ENCODE results near the gene HELZ2. TPM values are rescaled to one million over a fixed set of nuclear protein-coding genes. Genes with fewer than 3 reads are reported as not detected.

HELZ2 gene
- total RNA-seq, 1 donor from 2014 or later = 28.9 TPM

DNA sequence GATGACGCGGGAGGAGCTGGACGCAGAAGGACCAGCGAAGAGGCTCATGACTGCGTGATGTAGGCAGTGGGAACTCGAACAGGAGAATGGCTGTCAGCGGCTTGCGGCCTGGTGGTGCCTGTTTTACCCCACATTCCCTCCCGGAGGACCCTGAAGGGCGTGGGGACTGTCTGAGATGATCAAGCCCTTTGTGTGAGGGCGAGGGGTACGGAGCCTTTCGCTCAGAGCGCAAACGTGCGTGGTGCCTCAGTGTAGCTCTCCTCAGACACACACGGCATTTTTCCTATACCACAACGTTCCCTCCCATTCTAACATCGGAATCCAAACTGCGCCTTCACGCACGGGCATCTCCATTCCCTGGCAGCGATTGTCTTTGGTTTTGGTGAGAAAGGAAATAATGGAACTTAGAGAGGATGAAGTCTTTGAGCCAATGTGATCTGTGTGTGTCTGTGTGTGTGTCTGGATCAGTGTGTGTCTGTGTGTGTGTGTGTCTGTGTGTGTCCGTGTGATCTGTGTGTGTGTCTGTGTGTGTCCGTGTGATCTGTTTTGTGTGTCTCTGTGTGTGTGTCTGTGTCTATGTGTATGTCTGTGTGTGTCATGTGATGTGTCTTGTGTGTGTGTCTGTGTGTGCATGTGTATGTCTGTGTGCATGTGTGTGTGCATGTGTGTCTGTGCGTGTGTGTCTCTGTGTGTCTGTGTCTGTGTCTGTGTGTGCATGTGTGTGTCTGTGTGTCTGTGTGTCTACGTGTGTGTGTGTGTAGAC, 42.2 kb downstream of the HELZ2 start:
- intact Hi-C loops (cut with micrococcal nuclease) = no loop called here
- TF ChIP-seq, protein P1, sequence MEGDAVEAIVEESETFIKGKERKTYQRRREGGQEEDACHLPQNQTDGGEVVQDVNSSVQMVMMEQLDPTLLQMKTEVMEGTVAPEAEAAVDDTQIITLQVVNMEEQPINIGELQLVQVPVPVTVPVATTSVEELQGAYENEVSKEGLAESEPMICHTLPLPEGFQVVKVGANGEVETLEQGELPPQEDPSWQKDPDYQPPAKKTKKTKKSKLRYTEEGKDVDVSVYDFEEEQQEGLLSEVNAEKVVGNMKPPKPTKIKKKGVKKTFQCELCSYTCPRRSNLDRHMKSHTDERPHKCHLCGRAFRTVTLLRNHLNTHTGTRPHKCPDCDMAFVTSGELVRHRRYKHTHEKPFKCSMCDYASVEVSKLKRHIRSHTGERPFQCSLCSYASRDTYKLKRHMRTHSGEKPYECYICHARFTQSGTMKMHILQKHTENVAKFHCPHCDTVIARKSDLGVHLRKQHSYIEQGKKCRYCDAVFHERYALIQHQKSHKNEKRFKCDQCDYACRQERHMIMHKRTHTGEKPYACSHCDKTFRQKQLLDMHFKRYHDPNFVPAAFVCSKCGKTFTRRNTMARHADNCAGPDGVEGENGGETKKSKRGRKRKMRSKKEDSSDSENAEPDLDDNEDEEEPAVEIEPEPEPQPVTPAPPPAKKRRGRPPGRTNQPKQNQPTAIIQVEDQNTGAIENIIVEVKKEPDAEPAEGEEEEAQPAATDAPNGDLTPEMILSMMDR (IDR thresholded peaks at IDR 0.05) = no peak
- no peaks in the 10 kb centered on the region for H3K36me3 Mint-ChIP-seq (ENCODE audit: low read depth)
- ChIA-PET CTCF (no interaction called here), POLR2A (interaction anchor here (0.7 to 10.6 kb wide), 3 partner anchors 9 to 104 kb away, joined by 3 to 179 read pairs (median 5); partner anchors contain the start of gene PPDPF)
- no peak overlapping the region for H3K4me3 Mint-ChIP-seq
- H3K27ac Mint-ChIP-seq = no peak overlapping the region
- peaks cover 9% of the 10 kb centered on the region for H3K4me1 Mint-ChIP-seq
- H3K9me3 Mint-ChIP-seq = no peaks in the 10 kb centered on the region
- no peaks in the 10 kb centered on the region for H3K27me3 Mint-ChIP-seq
- DNase-seq (no peak), ATAC-seq (ENCODE audit: low read depth) (no peak)

DNA sequence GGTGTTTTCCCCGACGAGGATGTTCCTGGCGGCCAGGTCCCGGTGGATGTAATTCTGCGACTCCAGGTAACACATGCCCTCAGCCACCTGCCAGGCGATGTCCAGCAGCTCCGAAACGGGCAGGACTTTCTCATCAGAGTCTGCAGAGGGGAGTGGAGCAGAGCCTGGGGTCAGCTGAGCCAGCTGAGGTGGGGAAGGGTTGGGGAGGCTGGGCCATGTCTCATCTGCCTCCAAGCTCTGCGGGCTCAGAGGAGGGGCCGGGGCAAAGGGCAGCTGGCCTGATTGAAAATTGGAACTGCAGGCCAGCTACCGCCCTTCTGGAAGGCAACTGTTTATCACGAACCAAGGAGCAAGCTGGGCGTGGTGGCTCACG, 43.3 kb downstream of the HELZ2 start:
- DNase-seq = no peak

DNA sequence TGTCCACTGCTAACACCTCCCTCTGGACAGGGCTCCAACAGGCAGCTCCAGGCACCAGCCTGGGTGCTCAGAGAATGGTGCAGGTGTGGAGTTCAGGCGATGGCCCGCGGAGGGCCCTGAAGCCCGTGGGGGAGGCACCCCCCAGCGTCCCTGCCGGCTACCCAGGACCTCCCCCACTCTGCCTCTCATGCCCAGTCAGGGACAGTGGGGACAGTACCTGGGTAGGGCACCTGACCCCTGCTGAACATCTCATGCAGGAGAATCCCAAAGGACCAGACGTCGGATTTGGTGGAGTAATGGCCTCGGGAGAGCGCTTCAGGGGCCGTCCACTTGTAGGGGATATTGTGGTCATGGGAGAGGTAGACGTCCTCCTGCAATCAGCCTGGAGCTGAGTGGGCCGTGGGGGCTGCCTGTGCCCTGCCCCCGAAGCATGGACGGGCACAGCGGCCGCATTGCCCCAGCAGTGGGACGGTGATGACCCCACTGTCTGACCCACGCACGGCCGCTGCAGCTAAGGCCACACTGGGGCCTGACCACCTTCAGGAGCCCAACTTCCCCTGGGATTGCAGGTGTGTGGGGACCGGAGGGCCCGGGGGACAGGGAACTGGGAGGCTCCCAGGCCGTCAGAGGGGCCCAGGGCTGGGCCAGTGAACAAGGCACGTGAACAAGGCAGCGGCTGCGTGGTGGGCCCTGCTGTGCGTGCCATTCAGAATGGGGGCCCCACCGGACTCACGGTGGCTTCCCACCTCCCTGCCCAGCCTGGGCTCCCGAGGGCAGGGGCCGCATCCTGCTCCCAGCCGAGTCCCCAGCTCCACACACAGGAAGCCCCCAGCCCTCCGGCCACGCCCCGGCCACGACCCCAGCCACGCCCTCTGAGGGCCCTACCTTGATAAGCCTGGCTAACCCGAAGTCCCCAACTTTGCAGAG, 43.9 kb downstream of the HELZ2 start:
- TF ChIP-seq, protein P1 (IDR thresholded peaks at IDR 0.05) = no peak

More for the DNA sequence above, 43.3 kb downstream of the HELZ2 start:
- ChIA-PET CTCF (interaction anchor here (1.2 kb wide), 1 partner anchor 34 kb away, joined by 3 read pairs; no protein-coding TSS in a partner anchor), POLR2A (interaction anchor here (0.7 to 10.6 kb wide), 2 partner anchors 8 to 95 kb away, joined by 5 to 179 read pairs; partner anchors contain the start of gene PPDPF)
- Mint-ChIP-seq H3K4me1 (peaks cover 11% of the 10 kb centered on the region), H3K9me3 (no peaks in the 10 kb centered on the region), H3K36me3 (ENCODE audit: low read depth) (no peaks in the 10 kb centered on the region), H3K4me3 (no peak overlapping the region), H3K27me3 (no peaks in the 10 kb centered on the region), H3K27ac (no peak overlapping the region)
- no peak for ATAC-seq (ENCODE audit: low read depth)
- intact Hi-C loops (cut with micrococcal nuclease) = no loop called here
- TF ChIP-seq, protein P1 (IDR thresholded peaks at IDR 0.05) = no peak

DNA sequence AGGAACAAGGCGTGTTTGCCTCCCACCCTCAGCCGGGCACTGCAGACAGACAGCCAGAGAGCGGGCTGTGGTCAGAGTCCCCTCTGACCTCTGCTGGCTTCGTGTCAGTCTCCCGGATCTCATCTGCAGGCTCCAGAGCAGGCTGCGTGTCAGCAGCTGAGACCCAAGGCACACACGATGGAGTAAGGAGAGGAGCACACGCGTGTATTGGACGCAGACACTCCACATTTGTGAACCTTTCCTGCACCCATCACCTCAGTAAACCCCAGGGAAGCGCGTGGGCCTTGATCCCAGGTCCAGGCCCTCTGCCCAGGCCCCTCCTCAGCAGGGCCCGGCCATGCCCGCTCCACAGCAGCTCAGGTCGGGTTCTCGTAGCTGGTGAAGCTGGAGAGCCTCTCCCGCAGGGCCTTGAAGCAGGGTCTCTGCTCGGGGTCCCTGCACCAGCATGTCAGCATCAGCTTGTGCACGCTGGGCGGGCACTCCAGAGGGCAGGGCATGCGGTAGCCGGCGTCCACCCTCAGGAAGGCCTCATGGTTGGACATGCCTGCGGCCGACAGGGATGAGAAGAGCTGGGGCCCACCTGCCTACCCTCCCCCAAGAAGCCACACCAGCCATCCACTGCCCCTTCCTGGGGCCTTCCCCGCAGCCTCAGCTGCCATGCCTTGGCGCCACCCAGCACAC, 44.7 kb downstream of the HELZ2 start:
- ATAC-seq (ENCODE audit: low read depth) (no peak), DNase-seq (no peak)
- intact Hi-C loops (cut with micrococcal nuclease) = no loop called here
- H3K4me1 Mint-ChIP-seq = peaks cover 24% of the 10 kb centered on the region
- TF ChIP-seq, protein P1 (IDR thresholded peaks at IDR 0.05) = no peak
- no peak overlapping the region for H3K4me3 Mint-ChIP-seq
- ChIA-PET POLR2A (interaction anchor here (0.5 to 10.6 kb wide), 5 partner anchors 7 to 428 kb away, joined by 4 to 179 read pairs (median 9); partner anchors contain the start of genes PPDPF and PTK6), CTCF (no interaction called here)
- no peak overlapping the region for H3K27ac Mint-ChIP-seq
- H3K36me3 Mint-ChIP-seq (ENCODE audit: low read depth) = peaks cover under 1% of the 10 kb centered on the region
- no peaks in the 10 kb centered on the region for H3K27me3 Mint-ChIP-seq
- H3K9me3 Mint-ChIP-seq = no peaks in the 10 kb centered on the region

More for the DNA sequence above, 43.9 kb downstream of the HELZ2 start:
- peaks cover 17% of the 10 kb centered on the region for H3K4me1 Mint-ChIP-seq
- DNase-seq (no peak), ATAC-seq (ENCODE audit: low read depth) (no peak)
- intact Hi-C loops (cut with micrococcal nuclease) = no loop called here
- no peaks in the 10 kb centered on the region for H3K36me3 Mint-ChIP-seq (ENCODE audit: low read depth)
- no peaks in the 10 kb centered on the region for H3K27me3 Mint-ChIP-seq
- H3K4me3 Mint-ChIP-seq = no peak overlapping the region
- POLR2A ChIA-PET = interaction anchor here (1.5 to 10.6 kb wide), 3 partner anchors 7 to 12 kb away, joined by 4 to 179 read pairs (median 17); partner anchors contain the start of genes PPDPF and PTK6
- H3K27ac Mint-ChIP-seq = no peak overlapping the region
- H3K9me3 Mint-ChIP-seq = no peaks in the 10 kb centered on the region
- CTCF ChIA-PET = interaction anchor here (1.2 kb wide), 1 partner anchor 33 kb away, joined by 3 read pairs; no protein-coding TSS in a partner anchor
